ENCODE measurements around the gene CNTFR. TPM values are rescaled to one million over a fixed set of nuclear protein-coding genes. Genes with fewer than 3 reads are reported as not detected.

Gene CNTFR
- total and polyA plus RNA-seq, 10 of the 15 experiments (the other 5 are each of a cell fraction or from before 2014, with no cell fraction given), result not detected

- RAD21 ChIA-PET (ENCODE audit: unreplicated experiment), result no interaction called here
- Histone ChIP-seq H3K36me3 (ENCODE audit: control insufficient read depth in 2 of 2, insufficient read depth in 2 of 2, low read length in 1 of 2) (no peaks in the 10 kb centered on the region), H3K9me3 (replicated peaks; ENCODE audit: control insufficient read depth, insufficient read depth, low read length) (no peaks in the 10 kb centered on the region), H3K9ac (ENCODE audit: control insufficient read depth, insufficient read depth, low read length) (no peak overlapping the region), H3K4me3 (no peak overlapping the region), H3K4me1 (ENCODE audit: control insufficient read depth, insufficient read depth, low read length) (no peaks in the 10 kb centered on the region), H4K20me1 (ENCODE audit: control insufficient read depth, insufficient read depth) (peaks cover 8% of the 10 kb centered on the region; the same call in 1 of the 2 replicates), H3K4me2 (ENCODE audit: control insufficient read depth, insufficient read depth) (no peak overlapping the region), H3K27ac (ENCODE audit: control insufficient read depth, insufficient read depth) (no peak overlapping the region), H3K79me2 (ENCODE audit: control insufficient read depth, insufficient read depth, low read length) (no peaks in the 10 kb centered on the region), H3K27me3 (replicated peaks in 1 of 2; ENCODE audit: control insufficient read depth in 2 of 2, insufficient read depth in 2 of 2, low read length in 1 of 2) (peaks cover 2 to 5% of the 10 kb centered on the region in 2 experiments; a peak in 3 of 4 replicates), H2AFZ (ENCODE audit: control insufficient read depth, low read depth, low read length) (no peak overlapping the region)
- in situ Hi-C loops (cut with MboI), result no loop called here
- FAIRE-seq (no peak), ATAC-seq (no peak), DNase-seq (ENCODE audit: low read depth, low spot score) (no peak)
- SMC1A ChIA-PET (ENCODE audit: uncharacterized antibody, unreplicated experiment), result no interaction called here
- BruUV-seq (replicated peaks), result no TSS peak
- intact Hi-C loops (cut with micrococcal nuclease; ENCODE audit: unreplicated experiment), result no loop called here
- 40% methylated on average over 12 of the region's 12 CpGs for WGBS (ENCODE audit: insufficient coverage, insufficient replicate concordance, low lambda C conversion rate, missing lambda C conversion rate)
- POLR2A ChIA-PET, result no interaction called here
- CTCF ChIA-PET, result interaction anchor here (3.1 kb wide), 1 partner anchor 84 kb away, joined by 15 read pairs; no protein-coding TSS in a partner anchor
- no peak for TF ChIP-seq SMC3 (IDR thresholded peaks at IDR 0.05; ENCODE audit: borderline replicate concordance, low read length)
- TF ChIP-seq RCOR1 (conservative IDR thresholded peaks at IDR 0.05; ENCODE audit: low read depth, low read length), result no peak
- no peak for TF ChIP-seq KLF5 (IDR thresholded peaks at IDR 0.05; ENCODE audit: partially characterized antibody)
- no peak for TF ChIP-seq TAF1 (IDR thresholded peaks at IDR 0.05; ENCODE audit: borderline replicate concordance, low read depth, low read length)
- no peak for TF ChIP-seq SMAD1 (IDR thresholded peaks at IDR 0.05; ENCODE audit: low read depth, partially characterized antibody)
- no peak for TF ChIP-seq SMARCA5 (IDR thresholded peaks at IDR 0.05)
- no peak for TF ChIP-seq MTA2 (IDR thresholded peaks at IDR 0.05; ENCODE audit: low read depth)
- no peak for TF ChIP-seq ZBTB33 (IDR thresholded peaks at IDR 0.05)
- TF ChIP-seq REST (IDR thresholded peaks at IDR 0.05; ENCODE audit: low read depth, low read length), result no peak
- no peak for TF ChIP-seq BCLAF1 (IDR thresholded peaks at IDR 0.05)
- TF ChIP-seq CHD2 (IDR thresholded peaks at IDR 0.05; ENCODE audit: borderline replicate concordance, low read depth, low read length), result no peak
- TF ChIP-seq USF2 (IDR thresholded peaks at IDR 0.05; ENCODE audit: borderline replicate concordance, low read depth, low read length), result no peak
- no peak for TF ChIP-seq SUPT20H (IDR thresholded peaks at IDR 0.05; ENCODE audit: borderline replicate concordance, control insufficient read depth, low read depth, low read length)
- TF ChIP-seq HDAC2 (IDR thresholded peaks at IDR 0.05), result no peak
- no peak for TF ChIP-seq RELA (IDR thresholded peaks at IDR 0.05; ENCODE audit: borderline replicate concordance, partially characterized antibody)
- no peak for TF ChIP-seq CHD4 (IDR thresholded peaks at IDR 0.05)
Observed at GRCh38 chr9:34550016-34550680, 39.4 kb downstream of the CNTFR start.
